Hematopoietic multipotent progenitor cell treated with erythropoietin and hydrocortisone succinate and interleukin-3 and kit ligand, for 17 days (in vitro differentiated cells): ENCODE data around the gene EML4.
"Not testable (repeated sequence)": the region's sequence is repeated elsewhere in the genome, so short reads cannot be mapped to it uniquely, and the experiment has no call there.

Experiments used
- DNase-seq: peaks from one replicate; pipeline ENCODE4 v3.0.0-alpha.2; 2015; ENCODE audit warnings: low spot score

Gene EML4

DNA sequence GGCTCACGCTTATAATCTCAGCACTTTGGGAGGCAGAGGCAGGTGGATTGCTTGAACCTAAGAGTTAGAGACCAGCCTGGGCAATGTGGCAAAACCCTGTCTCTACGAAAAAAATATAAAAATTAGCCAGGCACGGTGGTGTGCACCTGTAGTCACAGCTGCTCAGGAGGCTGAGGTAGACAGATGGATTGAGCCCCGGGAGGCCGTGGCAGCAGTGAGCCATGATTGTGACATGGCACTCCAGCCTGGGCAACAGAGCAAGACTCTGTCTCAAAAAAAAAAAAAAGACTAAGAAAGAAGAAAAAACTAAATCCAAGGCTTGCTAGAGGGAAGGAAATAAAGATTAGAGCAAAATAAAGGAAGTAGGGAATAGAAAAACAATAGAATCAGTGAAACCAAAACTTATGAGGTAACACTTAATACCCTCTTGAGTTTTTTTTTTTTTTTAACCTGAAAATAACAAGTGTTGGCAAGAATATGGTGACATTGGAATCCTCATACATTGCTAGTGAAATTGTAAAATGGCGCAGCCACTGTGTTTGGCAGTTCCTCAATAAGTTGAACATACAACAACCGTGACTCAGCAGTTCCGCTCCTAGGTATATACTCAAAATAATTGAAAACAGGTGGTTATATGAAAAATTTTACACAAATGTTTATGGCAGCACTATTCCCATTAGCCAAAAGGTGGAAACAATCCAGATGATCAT is 85.2 kb downstream of the EML4 start:
- DNase-seq: no peak

DNA sequence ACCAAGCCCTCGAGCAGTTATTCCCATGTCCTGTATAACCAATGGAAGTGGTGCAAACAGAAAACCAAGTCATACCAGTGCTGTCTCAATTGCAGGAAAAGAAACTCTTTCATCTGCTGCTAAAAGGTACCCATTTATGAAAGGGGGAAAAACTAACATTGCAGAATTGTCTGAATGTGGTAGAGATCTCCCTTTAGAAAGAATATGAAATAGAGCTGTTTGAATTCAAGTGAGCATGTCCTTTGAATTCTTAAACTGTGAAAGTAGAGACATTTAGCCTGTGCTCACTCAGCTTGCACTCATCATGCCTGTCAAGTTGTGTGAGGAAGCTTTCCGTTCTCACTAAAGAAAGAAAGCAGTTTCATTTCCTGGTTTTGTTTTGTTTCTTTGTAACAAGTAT is 87.4 kb downstream of the EML4 start:
- no peak for DNase-seq

GRCh38 chr2:42261518-42262195 is 92.5 kb downstream of the EML4 start:
- DNase-seq: no peak

DNA sequence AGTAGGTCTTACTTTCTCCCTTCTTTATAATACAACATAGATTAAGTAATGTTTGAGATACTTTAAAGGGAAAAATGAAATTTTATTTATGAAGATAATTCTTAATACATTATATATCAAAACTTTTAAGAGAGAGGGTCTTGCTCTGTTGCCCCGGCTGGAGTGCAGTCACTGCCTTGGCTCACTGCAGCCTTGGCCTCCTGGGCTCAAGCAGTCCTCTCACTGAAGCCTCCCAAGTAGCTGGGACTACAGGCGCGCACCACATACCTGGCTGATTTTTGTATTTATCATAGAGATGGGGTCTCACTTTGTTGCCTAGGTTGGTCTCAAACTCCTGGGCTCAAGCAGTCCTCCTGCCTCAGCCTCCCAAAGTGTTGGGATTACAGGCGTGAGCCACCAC is 97.1 kb downstream of the EML4 start:
- no peak for DNase-seq

DNA sequence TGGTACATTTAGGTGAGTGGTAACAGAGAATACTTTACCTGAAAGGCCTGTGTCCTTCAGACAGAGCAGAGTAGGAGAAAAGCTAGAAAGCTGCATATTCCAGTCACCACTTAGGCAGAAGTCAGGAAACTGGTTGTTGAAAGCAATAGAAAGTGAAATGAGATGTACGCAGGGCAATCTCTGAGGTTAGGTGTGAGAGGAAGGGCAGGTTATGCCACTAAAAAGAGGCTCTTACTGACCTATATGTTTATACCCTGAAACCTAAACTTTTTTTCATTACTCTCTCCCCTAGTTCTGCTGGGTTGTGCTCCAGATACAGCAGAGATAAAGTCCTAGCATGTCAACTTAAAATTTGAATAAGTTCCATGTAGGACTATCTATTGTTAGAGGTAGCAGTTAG is 98.4 kb downstream of the EML4 start:
- DNase-seq: no peak

GRCh38 chr2:42268528-42269151 is 99.5 kb downstream of the EML4 start:
- DNase-seq: no peak

DNA sequence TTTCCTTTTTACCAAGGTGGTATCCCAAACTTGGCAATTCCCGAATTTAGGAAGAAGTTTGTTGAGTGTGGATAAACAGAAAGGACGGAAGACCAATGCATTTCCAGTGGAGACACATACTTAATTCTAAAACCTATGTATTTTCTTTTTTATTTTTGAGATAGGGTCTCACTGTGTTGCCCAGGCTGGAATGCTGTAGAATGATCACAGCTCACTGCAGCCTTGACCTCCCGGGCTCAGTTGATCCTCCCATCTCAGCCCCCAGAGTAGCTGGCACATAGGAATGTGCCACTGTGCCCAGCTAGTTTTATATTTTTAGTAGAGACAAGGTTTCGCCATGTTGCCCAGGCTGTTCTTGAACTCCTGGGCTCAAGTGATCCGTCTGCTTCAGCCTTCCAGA is 101.6 kb downstream of the EML4 start:
- DNase-seq: no peak

DNA sequence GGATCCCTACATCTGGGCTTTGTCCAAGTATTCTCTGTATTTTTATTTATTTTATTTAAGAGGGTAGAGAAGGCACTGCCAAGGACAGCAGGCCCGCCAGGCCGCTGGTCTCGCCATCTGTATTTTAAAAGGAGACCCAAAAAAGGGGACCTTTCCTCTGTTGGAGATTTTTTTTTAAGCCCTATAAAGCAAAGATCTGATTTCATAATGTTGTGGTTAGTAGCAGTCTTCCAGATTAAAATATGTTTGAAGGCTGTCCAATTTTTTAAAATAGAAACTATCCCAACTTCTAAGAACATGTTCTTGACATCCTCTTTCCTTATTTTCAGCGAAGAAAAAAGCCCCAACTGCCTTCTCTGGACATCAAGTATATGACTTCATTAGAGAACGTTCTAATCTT is 102.1 kb downstream of the EML4 start:
- DNase-seq: not testable (repeated sequence)

DNA sequence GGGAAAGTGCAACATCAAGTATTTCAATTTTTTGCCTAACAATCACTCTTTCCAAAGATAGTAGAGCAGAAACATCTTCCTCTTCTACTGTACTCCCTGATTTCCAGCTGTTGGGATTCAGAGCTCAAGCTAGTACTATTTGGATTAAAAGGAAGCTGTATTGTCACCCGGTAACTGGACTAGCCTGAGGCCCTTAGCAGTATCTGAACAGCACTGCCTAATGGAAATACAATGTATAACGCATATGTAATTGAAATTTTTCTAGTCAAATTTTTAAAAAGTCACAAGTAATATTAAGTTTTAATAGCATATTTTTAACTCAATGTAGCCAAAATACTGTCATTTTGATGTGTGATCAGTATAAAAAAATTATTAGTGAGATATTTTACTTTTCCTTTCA is 105.7 kb downstream of the EML4 start:
- DNase-seq: no peak

GRCh38 chr2:42281416-42282081 is 112.4 kb downstream of the EML4 start:
- no peak for DNase-seq

DNA sequence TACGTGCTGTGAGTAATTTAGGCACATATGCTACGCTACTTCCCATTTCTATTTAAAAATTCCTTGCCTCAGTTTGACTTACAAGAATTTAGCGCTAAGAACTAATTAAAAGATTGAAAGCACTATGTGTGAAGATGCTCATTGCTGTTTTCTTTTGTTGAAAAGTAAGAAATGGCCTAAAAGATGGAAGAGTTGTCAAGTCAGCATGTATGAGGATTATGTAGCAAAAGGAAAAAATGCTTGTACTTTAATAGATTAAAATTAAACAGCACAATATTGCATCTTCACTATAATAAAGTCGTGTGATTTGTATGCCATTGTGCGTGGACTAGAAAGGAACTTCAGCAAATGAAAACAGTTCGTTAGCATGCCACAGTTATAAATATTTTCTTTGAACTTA is 114.9 kb downstream of the EML4 start:
- DNase-seq: no peak

DNA sequence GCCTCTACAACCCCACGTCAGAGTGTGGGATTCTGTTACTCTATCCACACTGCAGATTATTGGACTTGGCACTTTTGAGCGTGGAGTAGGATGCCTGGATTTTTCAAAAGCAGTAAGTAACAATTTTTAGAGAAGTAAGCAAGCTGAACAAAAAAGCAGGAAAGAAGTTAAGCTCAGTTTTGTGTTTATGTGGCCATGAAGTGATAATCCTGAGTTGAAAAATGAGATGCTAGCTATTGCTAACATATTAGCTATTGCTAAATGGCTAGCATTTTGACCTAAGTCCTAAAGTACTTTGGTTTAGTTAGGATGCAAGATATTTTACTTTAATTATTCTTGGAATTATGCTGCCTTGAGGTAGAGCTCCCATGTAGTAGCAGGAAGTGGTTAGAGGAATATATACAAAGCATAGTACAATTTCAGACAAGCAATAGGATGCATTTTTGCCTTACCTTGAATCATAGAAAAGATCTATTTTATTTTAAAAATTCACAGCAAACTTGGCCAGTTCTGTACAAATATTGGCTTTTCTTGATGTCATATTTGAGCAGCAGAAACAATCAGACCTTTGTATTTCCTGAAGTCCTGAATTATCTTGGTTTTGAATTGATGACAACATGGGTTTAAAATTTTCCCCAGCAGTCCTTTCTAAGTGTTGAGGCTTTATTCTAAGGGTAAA is 117.3 kb downstream of the EML4 start:
- no peak for DNase-seq

- DNase-seq: no peak
These were observed 119.7 kb downstream of the EML4 start for GRCh38 chr2:42288811-42289210.

DNA sequence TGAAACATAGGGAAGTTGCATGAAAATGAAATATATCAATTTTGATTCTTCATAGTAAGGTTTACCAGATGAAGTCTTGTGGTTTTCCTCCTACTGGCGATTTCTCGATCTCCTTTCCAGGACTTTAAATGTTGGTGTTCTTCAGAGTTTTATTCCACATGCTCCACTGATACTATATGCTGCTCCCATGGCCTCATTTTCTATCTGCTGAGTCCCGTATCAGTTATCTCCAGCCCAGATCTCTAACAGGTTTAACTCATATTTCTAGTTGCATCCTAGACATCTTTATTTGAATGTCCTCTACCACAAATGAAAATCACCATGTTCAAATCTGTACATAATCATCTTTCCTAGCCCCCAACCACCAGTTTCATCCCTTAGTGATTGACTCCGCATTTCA is 120.1 kb downstream of the EML4 start:
- no peak for DNase-seq

GRCh38 chr2:42290005-42290404 is 120.9 kb downstream of the EML4 start:
- no peak for DNase-seq

- DNase-seq: no peak
These were observed 123.9 kb downstream of the EML4 start for GRCh38 chr2:42293019-42293418.

- no peak for DNase-seq
These were observed 127.1 kb downstream of the EML4 start for GRCh38 chr2:42296226-42296625.

DNA sequence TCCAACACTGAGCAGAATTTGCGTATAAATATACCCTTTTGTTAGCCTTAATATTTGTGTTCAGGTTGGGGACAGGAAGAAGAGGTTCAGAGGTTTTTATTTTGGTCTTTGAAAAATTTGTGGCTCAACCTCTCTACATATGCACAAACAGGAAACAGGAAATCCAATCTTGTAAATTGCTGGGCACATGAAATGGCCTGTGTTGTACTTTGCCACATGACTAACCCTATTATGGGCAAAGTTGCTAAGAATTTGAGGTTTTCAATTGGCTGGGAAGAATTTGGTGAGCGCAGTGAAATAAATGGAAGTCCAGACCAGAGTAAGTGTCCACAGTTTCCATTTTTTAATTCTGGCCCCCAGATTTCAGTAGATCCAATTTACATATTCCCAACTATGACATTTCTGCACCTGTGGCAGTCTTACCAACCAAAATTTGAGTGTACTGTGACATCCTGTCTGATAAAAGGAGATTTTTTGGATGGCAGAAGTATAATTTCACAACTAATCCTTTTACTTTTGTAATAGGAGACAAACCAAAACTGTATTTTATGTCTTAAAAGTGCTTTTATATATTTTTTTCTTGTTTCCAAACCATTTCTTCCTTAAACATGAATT is 128.3 kb downstream of the EML4 start:
- no peak for DNase-seq

GRCh38 chr2:42298132-42298531 is 129.0 kb downstream of the EML4 start:
- no peak for DNase-seq

- DNase-seq: no peak
These were observed 130.0 kb downstream of the EML4 start for GRCh38 chr2:42298996-42299754.

- no peak for DNase-seq
These were observed 131.4 kb downstream of the EML4 start for GRCh38 chr2:42300527-42300926.
